Fibroblast of gingiva (primary cell): ENCODE measurements around the gene ENDOG.
"Not testable (repeated sequence)": the region's sequence is repeated elsewhere in the genome, so short reads cannot be mapped to it uniquely, and the experiment has no call there.

Experiments
- DNase-seq: peaks from one replicate; pipeline ENCODE4 v3.0.0-alpha.2; 2011; ENCODE audit warnings: low read depth

The ENDOG gene

DNA sequence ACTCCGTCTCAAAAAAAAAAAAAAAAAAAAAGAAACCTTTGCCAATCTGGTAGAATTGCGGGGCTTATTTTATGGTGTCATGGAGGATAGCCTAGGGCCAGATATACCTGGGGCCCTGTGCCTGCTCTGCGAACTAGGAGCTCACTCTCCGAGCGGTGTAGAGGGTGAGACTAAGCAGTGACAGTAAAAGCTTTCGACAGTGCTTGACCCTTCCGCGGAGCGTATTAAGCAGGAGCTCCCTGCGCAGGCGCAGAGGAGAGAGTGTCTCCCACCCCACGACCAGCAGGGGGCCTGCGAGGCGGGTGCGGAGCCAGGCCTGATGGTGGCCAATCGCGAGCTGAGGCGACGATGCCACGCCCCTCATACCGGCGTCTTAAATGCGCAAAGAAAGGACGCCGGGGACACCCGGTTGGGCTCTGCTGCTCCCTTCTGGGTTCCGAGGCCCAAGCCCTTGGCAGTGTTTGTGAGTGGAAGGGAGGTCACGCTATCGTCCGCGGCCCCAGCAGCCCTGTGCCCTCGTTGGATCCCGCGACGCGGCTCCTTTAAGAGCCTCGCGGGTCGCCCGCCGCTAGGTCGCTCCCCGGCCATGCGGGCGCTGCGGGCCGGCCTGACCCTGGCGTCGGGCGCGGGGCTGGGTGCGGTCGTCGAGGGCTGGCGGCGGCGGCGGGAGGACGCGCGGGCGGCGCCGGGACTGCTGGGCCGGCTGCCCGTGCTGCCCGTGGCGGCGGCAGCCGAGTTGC lies at the start of gene ENDOG:
Gene ENDOG (plus strand): TSS at position 402 of the 740 bp plus-strand sequence. CDS start 185 bp downstream, at position 587.
- peak; percentile 96 for DNase-seq

DNA sequence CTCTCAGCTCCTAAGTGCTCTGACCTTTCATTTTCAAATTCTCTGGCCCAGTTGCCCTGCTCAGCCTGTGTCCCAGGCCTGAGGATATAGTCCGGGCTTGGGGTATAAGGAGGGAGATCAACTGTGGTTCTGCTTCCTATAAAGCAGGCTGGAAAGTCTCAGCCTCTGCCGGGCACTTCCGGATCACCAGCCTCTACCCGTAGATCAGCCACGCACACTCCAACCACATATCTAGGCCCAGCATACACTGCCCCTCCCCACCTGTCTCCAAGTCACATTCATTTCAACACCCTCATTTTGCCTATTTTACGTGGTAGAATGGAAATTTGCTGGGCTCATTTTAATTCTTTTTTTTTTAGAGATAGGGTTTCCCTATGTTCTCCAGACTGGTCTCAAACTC lies 49.7 kb upstream of the ENDOG start:
- no peak for DNase-seq

GRCh38 chr9:128770286-128771030 lies 47.8 kb upstream of the ENDOG start:
- no peak for DNase-seq

DNA sequence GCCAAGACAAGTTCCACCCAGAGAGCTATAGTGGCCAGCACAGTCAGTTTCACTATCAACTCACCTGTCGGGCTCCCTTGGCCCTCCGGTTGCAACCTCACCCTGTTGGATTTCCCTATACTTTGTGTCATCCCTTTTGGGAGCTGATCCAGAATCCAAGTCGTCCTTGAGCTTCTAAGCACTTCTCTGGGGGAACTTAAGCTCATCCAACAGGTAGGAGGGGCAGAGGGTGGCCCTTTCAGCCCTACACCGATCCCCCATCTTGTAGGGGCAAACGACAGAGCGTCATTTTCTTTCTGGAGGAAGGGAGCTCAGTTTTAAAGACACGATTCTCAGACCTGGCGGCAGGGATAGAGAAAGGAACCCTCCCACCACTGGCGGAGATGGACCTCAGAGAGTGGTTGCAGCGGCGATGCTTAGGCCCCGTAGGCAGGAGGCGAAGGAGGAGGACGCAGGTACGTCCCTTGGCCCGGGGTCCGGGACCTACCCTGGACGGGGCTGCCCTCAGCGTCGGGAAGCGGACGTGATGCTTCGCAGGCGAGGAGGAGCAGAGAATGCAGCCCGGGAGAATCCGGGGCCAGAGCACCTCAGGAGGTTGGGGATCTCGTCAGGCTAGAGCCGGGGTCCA lies 47.1 kb upstream of the ENDOG start:
- DNase-seq: no peak

GRCh38 chr9:128771745-128772519 lies 46.4 kb upstream of the ENDOG start, which contains the start of gene ZER1:
Gene ZER1, minus strand, starts transcription at chr9:128771927. Its CDS starts 16,362 bp downstream, at chr9:128755565.
- DNase-seq: peak; percentile 86

GRCh38 chr9:128773049-128773448 lies 45.3 kb upstream of the ENDOG start:
- no peak for DNase-seq

- DNase-seq: no peak
Observed at GRCh38 chr9:128774804-128775203, 43.5 kb upstream of the ENDOG start.

- not testable (repeated sequence) for DNase-seq
Observed at GRCh38 chr9:128780093-128780492, 38.2 kb upstream of the ENDOG start.

DNA sequence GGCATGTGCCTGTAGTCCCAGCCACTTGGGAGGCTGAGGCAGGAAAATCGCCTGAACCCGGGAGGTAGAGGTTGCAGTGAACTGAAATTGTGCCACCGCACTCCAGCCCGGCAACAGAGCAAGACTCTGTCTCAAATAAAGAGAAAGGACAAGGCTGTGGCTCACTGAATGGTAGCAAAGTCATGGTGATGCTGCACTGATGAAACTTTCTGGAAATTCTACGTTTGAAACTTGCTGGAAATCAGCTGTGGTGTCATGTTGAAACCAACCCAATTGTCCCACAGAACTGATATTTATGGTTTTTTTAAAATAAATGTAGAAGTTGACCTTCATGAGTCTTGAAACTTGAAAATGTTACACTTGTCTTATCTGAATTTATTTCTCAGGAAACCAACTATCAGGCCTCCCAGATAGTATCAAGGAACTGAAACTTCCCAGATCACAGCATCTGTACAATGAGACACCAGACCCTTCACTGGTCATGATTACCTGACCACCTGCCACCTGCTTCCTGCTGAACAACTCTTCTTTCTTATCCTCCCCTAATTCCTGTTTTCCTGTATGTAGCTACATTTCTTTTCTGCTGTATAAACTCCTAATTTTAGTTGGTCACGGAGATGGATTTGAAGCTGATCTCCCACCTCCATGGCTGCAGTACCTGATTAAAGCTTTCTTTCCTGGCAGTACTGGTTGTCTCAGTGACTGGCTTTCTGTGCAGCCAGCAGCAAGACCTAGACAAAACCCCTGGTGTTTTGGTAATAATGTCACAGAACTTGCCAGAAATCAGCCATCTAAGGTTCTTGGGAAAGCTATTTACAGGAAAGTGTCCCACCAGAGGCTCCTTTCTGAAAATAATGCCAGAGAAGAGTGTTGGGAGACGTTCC lies 36.9 kb upstream of the ENDOG start:
- DNase-seq: no peak

DNA sequence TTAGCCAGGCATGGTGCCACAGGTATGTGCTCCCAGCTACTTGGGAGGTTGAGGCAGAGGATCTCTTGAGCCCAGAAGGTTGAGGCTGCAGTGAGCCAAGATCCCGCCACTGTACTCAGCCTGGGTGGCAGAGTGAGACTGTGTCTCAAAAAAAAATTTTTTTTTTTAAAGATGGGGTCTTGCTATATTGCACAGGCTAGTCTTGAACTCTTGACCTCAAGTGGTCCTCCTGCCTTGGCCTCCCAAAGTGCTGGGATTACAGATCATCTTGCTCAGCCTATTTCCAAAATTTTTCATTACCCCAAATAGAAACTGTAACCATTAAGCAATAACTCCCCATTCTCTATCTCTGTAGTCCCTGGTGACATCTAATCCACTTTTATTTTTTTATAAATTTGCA lies 35.6 kb upstream of the ENDOG start:
- DNase-seq: no peak

DNA sequence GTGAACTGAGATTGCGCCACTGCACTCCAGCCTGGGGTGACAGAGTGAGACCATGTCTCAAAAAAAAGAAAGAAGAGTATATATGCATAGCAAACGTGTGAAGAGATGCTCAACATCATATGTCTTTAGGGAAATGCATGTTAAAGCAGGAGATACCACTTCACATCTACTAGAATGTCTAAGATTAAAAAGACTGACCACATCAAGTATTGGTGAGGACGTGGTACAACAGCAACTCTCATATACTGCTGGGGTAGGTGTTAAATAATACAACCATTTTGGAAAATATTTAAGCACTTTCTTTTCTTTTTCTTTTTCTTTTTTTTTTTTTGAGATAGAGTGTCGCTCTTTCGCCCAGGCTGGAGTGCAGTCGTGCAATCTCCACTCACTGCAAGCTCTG lies 32.9 kb upstream of the ENDOG start:
- DNase-seq: no peak

DNA sequence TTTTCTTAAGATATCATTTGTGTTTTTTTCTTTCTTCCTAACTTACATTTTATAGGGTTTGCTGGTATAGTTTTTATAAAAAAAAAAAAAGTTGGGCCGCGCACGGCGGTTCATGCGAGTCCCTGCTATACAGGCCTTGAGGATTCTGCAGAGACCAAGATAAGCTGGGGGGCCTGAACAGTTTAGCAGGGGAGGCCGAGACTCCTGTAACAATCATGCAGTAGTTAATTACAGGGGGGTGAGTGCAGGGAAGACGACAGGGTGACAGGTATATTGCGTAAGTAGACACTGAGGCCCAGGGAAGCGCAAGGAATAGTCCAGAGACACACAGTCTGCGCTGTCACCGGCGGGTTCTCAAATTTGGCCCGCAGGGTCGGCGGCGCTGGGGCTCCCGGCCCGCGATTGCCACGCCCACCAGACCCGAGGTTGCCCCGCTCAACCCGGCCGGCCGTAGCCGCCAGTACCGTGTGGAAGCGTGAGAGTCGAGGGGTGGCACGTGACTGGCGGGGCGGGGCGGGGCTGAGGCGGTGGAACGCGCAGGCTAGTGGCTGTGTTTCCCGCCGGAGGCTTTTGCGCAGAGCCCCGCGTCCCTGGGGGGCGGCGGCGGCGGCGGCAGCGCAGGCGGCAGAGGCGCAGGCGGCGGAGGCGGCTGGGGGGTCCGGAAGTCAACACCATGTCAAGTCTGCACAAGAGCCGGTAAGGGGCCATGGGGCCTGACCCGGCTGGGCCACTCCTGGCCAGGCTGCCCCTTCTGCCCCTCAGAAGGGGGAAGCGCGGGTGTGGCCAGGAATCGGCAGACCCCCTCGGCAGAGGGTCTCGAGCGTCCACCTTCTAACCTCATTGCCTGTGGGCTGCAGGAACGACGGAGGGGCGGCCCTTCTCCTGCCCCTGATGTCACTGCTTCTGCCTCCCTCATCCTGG lies 31.4 kb upstream of the ENDOG start, which contains the start of gene TBC1D13:
Gene TBC1D13 (plus strand): TSS at position 573 of the 921 bp plus-strand sequence. CDS start 101 bp downstream, at position 674.
- peak; percentile 83 for DNase-seq

GRCh38 chr9:128787659-128788058 lies 30.6 kb upstream of the ENDOG start:
- no peak for DNase-seq

DNA sequence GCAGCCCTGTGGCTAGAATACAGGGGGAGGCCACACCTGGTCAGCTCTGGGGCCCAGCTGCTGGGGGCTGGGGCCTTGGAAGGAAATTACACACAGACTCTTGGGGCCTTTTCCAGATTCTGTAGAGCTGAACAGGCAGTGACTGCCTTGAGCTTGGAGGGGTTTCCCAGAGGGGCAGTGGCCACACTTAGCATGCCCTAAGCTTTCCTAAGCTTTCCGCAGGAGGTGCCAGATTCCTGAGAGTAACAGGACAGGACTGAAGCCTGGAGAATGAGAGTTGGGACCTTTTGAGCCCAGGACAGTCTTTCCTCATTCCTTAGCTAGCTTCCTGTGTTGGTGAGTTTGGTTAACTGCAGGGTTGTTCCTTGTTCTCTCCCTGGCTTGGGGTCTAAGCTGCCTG lies 29.9 kb upstream of the ENDOG start:
- DNase-seq: no peak

- DNase-seq: no peak
Observed at GRCh38 chr9:128790536-128790935, 27.8 kb upstream of the ENDOG start.

- no peak for DNase-seq
Observed at GRCh38 chr9:128792134-128792533, 26.2 kb upstream of the ENDOG start.

- DNase-seq: no peak
Observed at GRCh38 chr9:128792978-128793686, 25.2 kb upstream of the ENDOG start.

DNA sequence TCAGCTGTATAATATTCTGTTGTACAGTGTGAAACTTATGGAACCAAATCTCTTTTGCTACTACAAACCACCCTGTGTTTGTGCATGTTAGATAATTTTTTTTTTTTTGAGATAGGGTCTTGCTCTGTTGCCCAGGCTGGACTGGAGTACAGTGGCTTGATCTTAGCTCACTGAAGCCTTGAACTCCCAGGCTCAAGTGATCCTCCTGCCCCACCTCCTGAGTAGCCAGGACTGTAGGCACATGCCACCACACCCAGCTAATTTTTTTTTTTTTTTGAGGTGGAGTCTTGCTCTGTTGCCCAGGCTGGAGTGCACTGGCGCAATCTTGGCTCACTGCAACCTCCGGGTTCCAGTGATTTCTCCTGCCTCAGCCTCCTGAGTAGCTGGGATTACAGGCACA lies 23.3 kb upstream of the ENDOG start:
- DNase-seq: not testable (repeated sequence)

DNA sequence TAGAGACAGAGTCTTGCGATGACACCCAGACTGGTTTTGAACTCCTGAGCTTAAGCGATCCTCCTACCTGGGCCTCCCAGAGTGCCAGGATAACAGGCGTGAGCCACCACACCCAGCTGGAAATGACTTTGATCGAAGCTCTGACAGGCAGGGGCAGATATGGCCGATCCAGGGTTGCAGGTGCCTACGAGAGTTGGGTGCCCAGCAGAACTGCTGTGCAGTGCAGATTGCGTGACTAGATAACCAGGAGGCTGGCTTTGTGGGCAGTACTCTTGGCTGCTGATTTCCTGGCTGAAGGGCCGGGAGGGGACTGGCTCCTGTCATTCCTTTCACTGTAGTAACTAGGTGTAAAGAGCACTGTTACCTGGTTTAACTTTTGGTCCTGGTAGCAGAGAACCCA lies 19.4 kb upstream of the ENDOG start:
- DNase-seq: no peak
